ENCODE measurements around the gene CCDC106. TPM values are rescaled to one million over a fixed set of nuclear protein-coding genes. Genes with fewer than 3 reads are reported as not detected.

Gene CCDC106
- total RNA-seq, 1 experiment from 2014 or later, result 21.1 TPM

GRCh38 chr19:55669418-55670279 lies 21.6 kb downstream of the CCDC106 start (continued):
- TF ChIP-seq E2F4 (CRISPR knock-in tag; IDR thresholded peaks at IDR 0.05; ENCODE audit: borderline replicate concordance, low read depth) (no peak), ZNF416 (CRISPR knock-in tag; IDR thresholded peaks at IDR 0.05) (no peak), ZSCAN18 (CRISPR knock-in tag; IDR thresholded peaks at IDR 0.05) (no peak), HMGA2 (CRISPR knock-in tag; IDR thresholded peaks at IDR 0.05) (no peak), NFE2L1 (CRISPR knock-in tag; IDR thresholded peaks at IDR 0.05) (no peak), RELA (CRISPR knock-in tag; IDR thresholded peaks at IDR 0.05; ENCODE audit: borderline replicate concordance) (no peak), CREB1 (CRISPR knock-in tag; IDR thresholded peaks at IDR 0.05) (no peak), TCF7 (CRISPR knock-in tag; IDR thresholded peaks at IDR 0.05; ENCODE audit: low read depth) (no peak), ARID4B (CRISPR knock-in tag; IDR thresholded peaks at IDR 0.05; ENCODE audit: borderline replicate concordance) (no peak)

- no peak for ATAC-seq
- Mint-ChIP-seq H3K27ac (peak overlapping the region; percentile 73), H3K9me3 (no peaks in the 10 kb centered on the region), H3K4me1 (peaks cover 32% of the 10 kb centered on the region), H3K36me3 (peaks cover 47% of the 10 kb centered on the region), H3K4me3 (no peak overlapping the region), H3K27me3 (ENCODE audit: low read depth) (no peaks in the 10 kb centered on the region)
- peak; percentile 31 for DNase-seq (ENCODE audit: low spot score)
- ChIA-PET CTCF (interaction anchor here (0.6 to 3.5 kb wide), 13 partner anchors 13 to 2000 kb away, joined by 3 to 57 read pairs (median 6); partner anchors contain the start of genes CCDC106 and U2AF2), POLR2A (interaction anchor here (1.4 kb wide), 1 partner anchor 23 kb away, joined by 6 read pairs; the partner anchor contains the start of gene CCDC106)
- TF ChIP-seq ZNF423 (CRISPR knock-in tag; IDR thresholded peaks at IDR 0.05) (peak; percentile 49; the same call in 1 of the 2 replicates), JAZF1 (CRISPR knock-in tag; IDR thresholded peaks at IDR 0.05) (no peak), ATF1 (CRISPR knock-in tag; IDR thresholded peaks at IDR 0.05) (no peak)
These were observed 22.5 kb downstream of the CCDC106 start for GRCh38 chr19:55670280-55671053.

- ChIA-PET POLR2A (interaction anchor here (0.7 to 1.4 kb wide), 3 partner anchors 24 to 72 kb away, joined by 3 to 6 read pairs (median 4); partner anchors contain the start of genes CCDC106 and FIZ1), CTCF (interaction anchor here (0.6 to 3.5 kb wide), 27 partner anchors 11 to 1999 kb away, joined by 3 to 57 read pairs (median 4); partner anchors contain the start of genes CCDC106, FIZ1, HSPBP1 and ISOC2)
- no peak for ATAC-seq
- no peaks in the 10 kb centered on the region for H3K27me3 Mint-ChIP-seq (ENCODE audit: low read depth)
- peaks cover 37% of the 10 kb centered on the region for H3K4me1 Mint-ChIP-seq
- no peaks in the 10 kb centered on the region for H3K9me3 Mint-ChIP-seq
- H3K4me3 Mint-ChIP-seq, result no peak overlapping the region
- H3K27ac Mint-ChIP-seq, result peak overlapping the region; percentile 73
- peaks cover 44% of the 10 kb centered on the region for H3K36me3 Mint-ChIP-seq
- DNase-seq (ENCODE audit: low spot score), result no peak
- TF ChIP-seq AFF4 (CRISPR knock-in tag; IDR thresholded peaks at IDR 0.05; ENCODE audit: borderline replicate concordance) (no peak), ZNF423 (CRISPR knock-in tag; IDR thresholded peaks at IDR 0.05) (no peak), MAX (CRISPR knock-in tag; IDR thresholded peaks at IDR 0.05) (no peak), MYBL2 (CRISPR knock-in tag; IDR thresholded peaks at IDR 0.05) (no peak), ESRRA (CRISPR knock-in tag; IDR thresholded peaks at IDR 0.05; ENCODE audit: borderline replicate concordance) (no peak), IRF2 (CRISPR knock-in tag; IDR thresholded peaks at IDR 0.05; ENCODE audit: borderline replicate concordance, low read depth) (no peak)
These were observed 23.0 kb downstream of the CCDC106 start for GRCh38 chr19:55671054-55671378.

Data from WTC11 (cell line).